T-helper 22 cell (primary cell): ENCODE data around the gene ACMSD.

Source experiments
- DNase-seq: peaks from one replicate; pipeline ENCODE4 v3.0.0-alpha.2; 2020; ENCODE audit warnings: low read depth

ACMSD gene

DNA sequence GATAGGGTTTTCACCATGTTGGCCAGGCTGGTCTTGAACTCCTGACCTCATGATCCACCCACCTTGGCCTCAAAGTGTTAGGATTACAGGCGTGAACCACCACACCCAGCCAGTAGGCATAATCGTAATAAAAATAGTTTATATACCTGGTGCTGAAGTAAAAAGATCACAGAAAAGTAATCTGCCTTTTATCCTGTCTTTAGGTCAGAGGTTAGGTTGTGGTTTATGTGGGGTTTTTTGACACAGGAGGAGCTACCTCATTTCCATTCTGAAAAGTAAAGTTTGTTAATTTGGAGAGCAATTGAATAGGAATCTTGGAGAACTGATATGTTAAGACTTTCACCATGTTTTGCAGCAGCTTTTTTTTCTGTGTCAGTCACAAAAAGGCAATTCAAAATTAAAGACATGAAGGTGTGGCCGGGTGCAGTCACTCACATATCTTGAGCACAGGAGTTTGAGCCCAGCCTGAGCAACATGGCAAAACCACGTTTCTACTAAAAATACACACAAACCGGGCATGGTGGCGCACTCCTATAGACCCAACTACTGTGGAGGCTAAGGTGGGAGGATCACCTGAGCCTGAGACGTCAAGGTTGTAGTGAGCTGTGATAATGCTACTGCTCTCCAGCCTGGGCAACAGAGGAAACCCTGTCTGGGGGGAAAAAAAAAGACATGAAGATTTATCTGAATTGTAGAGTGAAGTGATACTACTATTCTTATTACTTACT is 111.7 kb downstream of the ACMSD start:
- DNase-seq: no peak

- no peak for DNase-seq
These were observed 112.5 kb downstream of the ACMSD start for GRCh38 chr2:134950886-134951285.
